ENCODE results near the gene PDCD10. TPM values are rescaled to one million over a fixed set of nuclear protein-coding genes. Genes with fewer than 3 reads are reported as not detected.

PDCD10 gene
- polyA plus RNA-seq, 3 donors, result 31.7 to 61.8 (median 61.5) TPM

- intact Hi-C loops (cut with micrococcal nuclease), result loop anchor here in 1 of 2 donors (10.0 kb wide), 1 partner anchor 172 kb away; no protein-coding TSS in a partner anchor
- H3K4me2 ChIP-seq (replicated peaks; ENCODE audit: extremely low read depth, low read length, poor library complexity, severe bottlenecking), result no peak overlapping the region
- H3K4me3 ChIP-seq (replicated peaks in 1 of 3; ENCODE audit: low read depth in 2 of 3, low read length in 3 of 3), result no peak overlapping the region
- H3K9me3 Mint-ChIP-seq, result peaks cover 0 to 2% (median 0%) of the 10 kb centered on the region in 7 donors
- no peak overlapping the region for H2AFZ ChIP-seq (ENCODE audit: insufficient read depth, low read depth, low read length, poor library complexity, severe bottlenecking)
- TF ChIP-seq CTCF (IDR thresholded peaks at IDR 0.05), result no peak
- peaks cover 52% of the 10 kb centered on the region for H3K79me2 ChIP-seq (ENCODE audit: insufficient read depth, low read length)
- peaks cover 42 to 83% of the 10 kb centered on the region in 2 donors for H3K36me3 ChIP-seq (replicated peaks in 1 of 2; ENCODE audit: control insufficient read depth in 1 of 2, insufficient read depth in 2 of 2, low read length in 2 of 2)
- DNase-seq, result no peak
- no peaks in the 10 kb centered on the region for H3K9me3 ChIP-seq (replicated peaks in 1 of 2; ENCODE audit: control insufficient read depth in 1 of 2, insufficient read depth in 1 of 2, low read length in 2 of 2)
- H3K4me3 Mint-ChIP-seq, result no peak overlapping the region
- peaks cover 92% of the 10 kb centered on the region for H4K20me1 ChIP-seq (ENCODE audit: insufficient read depth, low read length)
- no CpG with 5 or more reads among the region's 3 CpGs for WGBS (ENCODE audit: insufficient coverage)
- peaks cover 69 to 82% of the 10 kb centered on the region in 2 donors for H3K36me3 Mint-ChIP-seq
- no peaks in the 10 kb centered on the region for H3K4me1 Mint-ChIP-seq
- peak overlapping the region in 1 of 7 donors; percentile 56 for H3K27ac Mint-ChIP-seq
- no peaks in the 10 kb centered on the region for H3K27me3 ChIP-seq (ENCODE audit: control insufficient read depth in 2 of 2, insufficient read depth in 2 of 2, low read length in 2 of 2)
- no peak overlapping the region for H3K27ac ChIP-seq (ENCODE audit: low read depth in 1 of 2, low read length in 2 of 2)
- H3K4me1 ChIP-seq (ENCODE audit: control insufficient read depth in 1 of 2, insufficient read depth in 2 of 2, low read length in 2 of 2), result no peaks in the 10 kb centered on the region
- H3K9ac ChIP-seq (ENCODE audit: insufficient read depth, low read length, poor library complexity, severe bottlenecking), result no peak overlapping the region
- H3K27me3 Mint-ChIP-seq (ENCODE audit: low read depth in 3 of 3), result peaks cover 0 to 2% (median 0%) of the 10 kb centered on the region in 3 donors
These were observed 22.2 kb downstream of the PDCD10 start for GRCh38 chr3:167712445-167712844.

- H3K9me3 Mint-ChIP-seq, result peaks cover 0 to 2% (median 0%) of the 10 kb centered on the region in 7 donors
- H3K4me2 ChIP-seq (replicated peaks; ENCODE audit: extremely low read depth, low read length, poor library complexity, severe bottlenecking), result no peak overlapping the region
- H3K4me1 Mint-ChIP-seq, result no peaks in the 10 kb centered on the region
- peaks cover 0 to 2% (median 0%) of the 10 kb centered on the region in 3 donors for H3K27me3 Mint-ChIP-seq (ENCODE audit: low read depth in 3 of 3)
- H3K4me3 Mint-ChIP-seq, result no peak overlapping the region
- H3K9ac ChIP-seq (ENCODE audit: insufficient read depth, low read length, poor library complexity, severe bottlenecking), result no peak overlapping the region
- H3K27ac Mint-ChIP-seq, result peak overlapping the region in 1 of 7 donors; percentile 14
- peaks cover 72 to 87% of the 10 kb centered on the region in 2 donors for H3K36me3 Mint-ChIP-seq
- H2AFZ ChIP-seq (ENCODE audit: insufficient read depth, low read depth, low read length, poor library complexity, severe bottlenecking), result no peak overlapping the region
- no peak for TF ChIP-seq CTCF (IDR thresholded peaks at IDR 0.05)
- peaks cover 90% of the 10 kb centered on the region for H4K20me1 ChIP-seq (ENCODE audit: insufficient read depth, low read length)
- intact Hi-C loops (cut with micrococcal nuclease), result loop anchor here in 1 of 2 donors (10.0 kb wide), 1 partner anchor 173 kb away; no protein-coding TSS in a partner anchor
- no peak overlapping the region for H3K4me3 ChIP-seq (replicated peaks in 1 of 3; ENCODE audit: low read depth in 2 of 3, low read length in 3 of 3)
- peaks cover 42 to 83% of the 10 kb centered on the region in 2 donors for H3K36me3 ChIP-seq (replicated peaks in 1 of 2; ENCODE audit: control insufficient read depth in 1 of 2, insufficient read depth in 2 of 2, low read length in 2 of 2)
- peaks cover 57% of the 10 kb centered on the region for H3K79me2 ChIP-seq (ENCODE audit: insufficient read depth, low read length)
- WGBS (ENCODE audit: insufficient coverage), result no CpG with 5 or more reads among the region's 1 CpG
- no peak for DNase-seq
- no peaks in the 10 kb centered on the region for H3K9me3 ChIP-seq (replicated peaks in 1 of 2; ENCODE audit: control insufficient read depth in 1 of 2, insufficient read depth in 1 of 2, low read length in 2 of 2)
- H3K27me3 ChIP-seq (ENCODE audit: control insufficient read depth in 2 of 2, insufficient read depth in 2 of 2, low read length in 2 of 2), result no peaks in the 10 kb centered on the region
- H3K4me1 ChIP-seq (ENCODE audit: control insufficient read depth in 1 of 2, insufficient read depth in 2 of 2, low read length in 2 of 2), result no peaks in the 10 kb centered on the region
- H3K27ac ChIP-seq (ENCODE audit: low read depth in 1 of 2, low read length in 2 of 2), result no peak overlapping the region
These were observed 23.3 kb downstream of the PDCD10 start for GRCh38 chr3:167711439-167711838.

Measured in CD14-positive monocyte (primary cell).